ENCODE measurements around the gene NR1D2.

GRCh38 chr3:23928524-23928923, 16.6 kb upstream of the NR1D2 start:
- TF ChIP-seq POLR2A (IDR thresholded peaks at IDR 0.05) = no peak
- no peak for TF ChIP-seq CTCF (IDR thresholded peaks at IDR 0.05)
